AG08396 (cell line): ENCODE results near the gene LAMTOR4.
A peak's percentile ranks its signal among the peaks of the same experiment; 100 is the strongest.
"Not testable (repeated sequence)": the region's sequence is repeated elsewhere in the genome, so short reads cannot be mapped to it uniquely, and the experiment has no call there.

Source experiments
- DNase-seq: peaks from one replicate; pipeline ENCODE4 v3.0.0; 2012; ENCODE audit warnings: low spot score, mixed read lengths

The LAMTOR4 gene

GRCh38 chr7:100122568-100122967, 26.1 kb upstream of the LAMTOR4 start:
- no peak for DNase-seq

- DNase-seq, result no peak
Observed at GRCh38 chr7:100124301-100125230, 24.2 kb upstream of the LAMTOR4 start.

GRCh38 chr7:100126239-100126930, 22.3 kb upstream of the LAMTOR4 start:
- DNase-seq, result no peak

GRCh38 chr7:100126931-100127865, 21.5 kb upstream of the LAMTOR4 start, which contains the start of gene MBLAC1:
MBLAC1 (plus strand) TSS chr7:100126967; CDS start chr7:100127396, 429 bp downstream.
- DNase-seq, result peak; percentile 94

- peak; percentile 26 for DNase-seq
Observed at GRCh38 chr7:100127866-100128636, 20.7 kb upstream of the LAMTOR4 start.

GRCh38 chr7:100128637-100128963, 20.1 kb upstream of the LAMTOR4 start:
- no peak for DNase-seq

GRCh38 chr7:100130220-100130607, 18.5 kb upstream of the LAMTOR4 start:
- DNase-seq, result not testable (repeated sequence)

GRCh38 chr7:100130608-100131453, 17.9 kb upstream of the LAMTOR4 start:
- peak; percentile 76 for DNase-seq

GRCh38 chr7:100132126-100132525, 16.6 kb upstream of the LAMTOR4 start:
- DNase-seq, result no peak

- DNase-seq, result peak; percentile 71
Observed at GRCh38 chr7:100132697-100133151, 16.0 kb upstream of the LAMTOR4 start.

GRCh38 chr7:100137851-100138760, 10.6 kb upstream of the LAMTOR4 start:
- DNase-seq, result no peak

GRCh38 chr7:100141555-100141949, 7.2 kb upstream of the LAMTOR4 start:
- DNase-seq, result no peak

- no peak for DNase-seq
Observed at GRCh38 chr7:100142461-100142860, 6.3 kb upstream of the LAMTOR4 start.

- DNase-seq, result not testable (repeated sequence)
Observed at GRCh38 chr7:100146350-100146749, 2.4 kb upstream of the LAMTOR4 start.

- no peak for DNase-seq
Observed at GRCh38 chr7:100147278-100147677, 1.4 kb upstream of the LAMTOR4 start.

GRCh38 chr7:100148225-100148558, 526 bp upstream of the LAMTOR4 start:
- no peak for DNase-seq

- no peak for DNase-seq
Observed at GRCh38 chr7:100152404-100152803, 3.7 kb downstream of the LAMTOR4 start.

GRCh38 chr7:100152937-100153666, 4.4 kb downstream of the LAMTOR4 start:
- no peak for DNase-seq
